HG02852 (cell line): Measurements from ENCODE around the gene DOK6.
"Not testable (repeated sequence)": the region's sequence is repeated elsewhere in the genome, so short reads cannot be mapped to it uniquely, and the experiment has no call there.

Experiments used
- ATAC-seq: cut with Tn5 transposase; IDR thresholded peaks from one replicate; pipeline ENCODE4 v1.9.1; 2021; ENCODE audit warnings: mild to moderate bottlenecking, moderate library complexity; ENCODE audit not compliant: unreplicated experiment

The DOK6 gene

DNA sequence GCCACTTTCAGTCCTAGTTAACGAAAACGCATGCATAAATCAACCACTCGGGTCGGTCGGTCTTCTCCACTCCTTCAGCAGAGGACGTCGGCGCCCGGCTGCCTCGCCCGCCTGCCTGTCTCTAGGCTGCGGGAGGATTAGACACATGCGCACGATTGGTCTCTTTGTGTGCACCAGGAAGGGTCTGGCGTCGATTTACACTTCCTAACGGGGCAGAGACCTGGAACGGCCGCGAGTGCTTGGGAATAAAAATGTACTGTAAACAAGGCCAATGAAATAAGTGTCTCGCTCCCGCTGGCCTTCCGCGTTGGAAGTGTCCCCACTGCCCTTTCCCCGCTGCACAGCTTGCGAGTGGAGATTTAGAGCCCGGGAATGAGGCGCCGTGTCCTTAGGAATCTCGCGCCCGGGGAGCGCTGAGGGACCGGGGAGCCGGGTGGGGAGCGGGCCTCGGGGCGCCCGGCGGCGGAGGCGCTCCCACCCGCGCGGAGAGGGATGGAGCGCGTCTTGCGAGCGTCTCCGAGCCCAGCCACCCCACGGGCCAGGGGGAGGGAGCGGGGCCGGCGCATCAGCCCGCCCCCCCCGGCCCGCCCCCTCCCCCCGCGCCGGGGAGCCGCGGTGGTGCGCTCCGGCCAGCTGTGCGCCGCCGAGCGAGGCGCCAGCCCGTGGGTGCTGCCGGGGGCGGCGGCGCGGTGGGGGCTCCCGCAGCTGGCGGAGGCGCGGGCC is at the start of gene DOK6:
DOK6 (plus strand) TSS at position 636 of the 723 bp plus-strand sequence.
- ATAC-seq, result no peak

DNA sequence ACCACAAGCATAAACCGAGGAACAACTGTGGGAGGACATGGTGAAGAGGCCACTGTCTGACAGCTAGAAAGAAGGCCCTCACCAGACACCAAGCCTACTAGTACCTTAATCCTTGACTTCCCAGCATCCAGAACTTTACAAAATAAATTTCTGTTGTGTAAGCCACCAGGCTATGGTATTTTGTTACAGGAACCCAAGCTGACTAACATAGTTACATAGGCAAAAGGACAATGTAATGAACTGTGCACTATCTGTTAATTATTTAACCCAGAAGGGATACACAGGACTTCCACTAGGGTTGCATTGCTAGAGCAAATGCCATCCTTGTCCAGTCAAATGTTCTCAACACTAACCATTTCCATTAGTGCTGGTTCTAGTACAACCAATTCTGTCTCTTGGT is 47.7 kb upstream of the DOK6 start:
- no peak for ATAC-seq

DNA sequence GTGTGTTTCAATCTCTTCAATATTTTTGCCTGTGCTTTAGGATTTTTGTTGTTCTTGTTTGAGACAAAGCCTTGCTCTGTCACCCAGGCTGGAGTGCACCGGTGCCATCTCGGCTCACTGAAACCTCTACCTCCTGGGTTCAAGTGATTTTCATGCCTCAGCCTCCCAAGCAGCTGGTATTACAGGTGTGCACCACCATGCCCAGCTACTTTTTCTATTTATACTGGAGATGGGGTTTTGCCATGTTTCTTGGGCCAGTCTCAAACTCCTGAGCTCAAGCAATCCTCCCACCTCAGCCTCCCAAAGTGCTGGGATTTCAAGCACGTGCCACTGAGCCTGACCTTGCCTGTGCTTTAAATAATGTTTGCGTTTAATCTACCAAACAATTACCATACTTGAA is 43.1 kb upstream of the DOK6 start:
- ATAC-seq, result no peak

DNA sequence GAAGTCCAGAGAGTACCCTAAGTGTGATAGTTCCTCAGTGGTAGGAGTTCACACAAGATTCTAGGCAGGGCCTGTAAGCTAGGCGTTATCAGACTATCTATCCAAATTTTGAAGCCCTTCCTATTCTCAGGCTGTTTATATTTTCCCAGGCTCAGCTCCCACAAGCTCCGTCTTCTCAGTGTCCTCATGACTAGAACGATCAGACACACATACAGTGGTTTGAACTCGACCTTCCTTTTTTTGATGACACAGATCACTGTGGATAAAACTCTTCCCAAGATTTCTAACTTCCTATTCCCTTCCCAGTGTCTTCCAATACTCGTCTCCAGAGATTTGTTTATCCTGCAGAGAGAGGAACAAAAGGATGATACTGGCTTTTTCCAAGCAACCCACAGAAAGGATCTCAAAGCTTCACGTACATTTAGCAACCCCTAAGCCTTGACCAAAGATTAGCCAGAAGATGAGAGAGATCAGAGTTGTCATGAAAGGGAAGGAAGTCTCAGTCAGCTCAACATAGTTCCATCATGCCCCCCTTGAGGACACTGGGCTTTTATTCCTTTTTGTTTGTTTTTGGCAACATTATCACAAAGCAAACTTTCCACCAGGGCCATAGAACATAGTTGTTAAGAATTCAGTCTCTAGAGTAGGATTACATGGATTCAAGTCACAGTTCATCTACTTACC is 42.3 kb upstream of the DOK6 start:
- no peak for ATAC-seq

DNA sequence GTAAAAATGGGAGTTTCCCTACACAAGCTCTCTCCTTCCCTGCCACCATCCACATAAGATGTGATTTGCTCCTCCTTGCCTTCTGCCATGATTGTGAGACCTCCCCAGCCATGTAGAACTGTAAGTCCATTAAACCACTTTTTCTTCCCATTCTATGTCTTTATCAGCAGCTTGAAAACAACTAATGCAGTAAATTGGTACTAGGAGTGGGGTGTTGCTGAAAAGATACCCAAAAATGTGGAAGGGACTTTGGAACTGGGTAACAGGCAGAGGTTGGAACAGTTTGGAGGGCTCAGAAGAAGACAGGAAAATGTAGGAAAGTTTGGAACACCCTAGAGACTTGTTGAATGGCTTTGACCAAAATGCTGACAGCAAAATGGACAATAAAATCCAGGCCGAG is 40.9 kb upstream of the DOK6 start:
- ATAC-seq, result not testable (repeated sequence)

DNA sequence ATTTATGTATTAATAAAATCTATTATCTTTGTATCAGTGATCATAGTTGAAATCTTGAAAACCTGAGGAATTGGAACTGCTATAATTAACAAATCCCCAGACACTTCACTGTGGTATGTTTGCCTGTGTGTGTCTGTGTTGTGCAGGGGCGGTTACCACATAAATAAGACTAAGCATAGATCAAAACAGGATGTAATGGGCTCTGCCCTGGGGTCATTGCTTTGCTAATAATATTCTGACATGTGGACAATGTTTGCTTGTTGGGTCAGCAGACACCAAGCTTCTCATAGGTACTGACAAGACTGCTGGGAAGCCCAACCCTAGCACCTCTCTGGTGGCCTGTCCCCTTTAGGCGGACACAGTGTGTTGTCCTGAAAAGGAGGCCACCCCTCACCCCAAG is 35.8 kb upstream of the DOK6 start:
- ATAC-seq, result no peak

DNA sequence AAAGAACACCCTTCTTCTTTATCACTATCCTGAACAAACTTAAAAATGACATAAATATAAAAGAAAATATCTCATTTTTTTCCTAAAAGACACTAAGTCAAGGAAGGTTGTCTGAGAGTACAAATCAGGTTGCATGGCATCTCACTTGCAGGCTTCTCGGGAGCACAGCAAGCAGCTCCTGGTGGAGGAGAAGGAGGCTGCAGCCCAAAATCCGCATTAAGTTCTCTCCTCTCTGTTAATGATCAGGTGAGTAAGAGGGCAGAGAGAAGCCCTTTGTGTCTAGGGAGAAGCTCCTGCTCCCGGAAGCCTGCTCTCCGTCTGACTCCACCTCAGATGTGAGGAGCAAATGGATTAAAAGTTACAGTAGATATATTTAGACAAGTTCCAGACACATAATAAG is 35.0 kb upstream of the DOK6 start:
- no peak for ATAC-seq

DNA sequence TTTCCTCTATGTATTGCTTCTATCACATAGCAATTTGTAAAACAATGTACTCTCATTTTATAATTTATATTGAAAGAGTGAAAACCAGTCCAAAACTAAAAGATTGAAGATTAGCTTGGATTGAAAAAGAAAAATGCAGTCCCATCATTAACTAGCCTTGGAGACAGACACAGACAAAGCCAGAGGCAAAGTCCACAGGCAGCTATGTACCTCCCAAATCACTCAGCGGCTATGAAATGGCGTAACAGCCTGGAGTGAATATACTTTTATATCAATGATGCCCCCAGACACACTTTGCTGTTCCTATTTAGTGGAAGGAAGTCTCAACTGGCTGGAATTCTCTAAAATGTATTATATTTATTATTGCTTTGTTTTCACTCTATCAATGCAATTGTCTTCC is 33.6 kb upstream of the DOK6 start:
- ATAC-seq, result no peak

DNA sequence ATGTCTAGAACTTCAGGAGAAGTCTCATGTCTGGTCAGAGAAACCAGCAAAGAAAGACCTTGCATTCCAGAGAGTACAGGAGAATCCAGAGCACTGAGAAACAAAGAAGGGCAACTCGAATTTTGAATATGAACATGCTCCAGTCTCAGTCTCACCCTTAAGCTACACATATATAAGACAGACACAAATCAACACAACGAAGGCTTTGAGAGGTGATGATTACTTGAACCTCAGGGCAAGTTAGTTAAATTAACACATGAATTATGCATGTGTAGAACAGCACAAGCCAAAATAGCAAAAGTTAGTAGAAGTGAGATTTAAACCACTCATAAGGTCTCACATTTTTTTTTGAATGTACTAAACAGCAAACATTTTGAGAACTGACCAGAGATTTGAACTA is 29.0 kb upstream of the DOK6 start:
- ATAC-seq, result no peak

DNA sequence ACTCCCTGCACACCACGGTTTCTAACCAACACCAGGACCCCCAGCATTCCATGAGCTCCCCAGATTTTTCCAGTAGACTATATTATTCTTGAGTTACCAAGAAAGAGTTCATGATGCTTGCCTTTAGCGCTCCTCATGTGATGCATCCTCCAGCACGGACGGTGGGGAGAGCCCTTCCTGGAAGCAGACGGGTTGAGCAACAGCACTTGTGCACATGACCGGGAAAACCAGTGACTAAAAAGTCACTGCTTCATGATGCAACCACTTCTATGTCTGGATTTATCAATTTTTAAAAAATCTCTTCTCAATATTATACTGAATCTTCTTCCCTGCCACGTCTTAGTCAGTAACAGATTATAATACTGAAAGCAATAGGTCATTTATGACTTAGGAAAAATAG is 20.4 kb upstream of the DOK6 start:
- no peak for ATAC-seq

DNA sequence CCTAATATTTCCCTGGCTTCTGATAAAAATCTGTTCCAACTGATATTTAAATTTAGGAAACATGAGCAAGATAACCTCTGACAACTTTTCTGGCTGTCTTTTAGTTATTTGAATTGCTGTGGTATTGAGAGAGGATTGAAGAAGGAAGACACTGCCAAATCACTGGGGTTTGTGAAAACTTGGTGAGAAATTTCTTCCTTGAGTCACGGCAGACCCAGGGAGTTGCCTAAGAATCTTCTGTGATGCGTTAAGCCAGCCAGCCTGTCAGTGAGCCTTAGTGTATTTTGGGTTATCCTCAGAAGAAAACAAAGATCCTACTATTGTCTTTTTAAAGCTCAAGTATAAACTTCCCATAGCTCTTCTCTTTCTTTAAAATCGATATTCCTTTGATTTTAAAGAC is 17.5 kb upstream of the DOK6 start:
- no peak for ATAC-seq

DNA sequence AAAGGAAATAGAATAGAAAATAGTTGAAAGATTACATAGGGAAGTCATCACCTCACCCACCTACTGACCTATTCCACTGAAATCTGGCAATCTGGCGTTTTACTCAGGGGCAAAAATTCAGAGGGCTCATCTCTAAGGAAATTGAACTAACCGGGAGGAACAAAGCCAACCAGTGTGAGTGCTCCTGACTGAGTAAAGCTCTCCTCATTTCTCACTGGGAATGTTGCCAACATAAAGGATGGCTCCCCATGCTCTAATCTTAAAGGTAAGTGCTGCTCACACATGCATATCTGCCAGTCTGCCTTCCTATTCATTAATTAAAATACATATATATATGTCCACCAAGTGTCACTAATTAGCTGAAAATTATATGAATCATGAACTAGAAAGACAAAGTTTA is 13.5 kb upstream of the DOK6 start:
- no peak for ATAC-seq

DNA sequence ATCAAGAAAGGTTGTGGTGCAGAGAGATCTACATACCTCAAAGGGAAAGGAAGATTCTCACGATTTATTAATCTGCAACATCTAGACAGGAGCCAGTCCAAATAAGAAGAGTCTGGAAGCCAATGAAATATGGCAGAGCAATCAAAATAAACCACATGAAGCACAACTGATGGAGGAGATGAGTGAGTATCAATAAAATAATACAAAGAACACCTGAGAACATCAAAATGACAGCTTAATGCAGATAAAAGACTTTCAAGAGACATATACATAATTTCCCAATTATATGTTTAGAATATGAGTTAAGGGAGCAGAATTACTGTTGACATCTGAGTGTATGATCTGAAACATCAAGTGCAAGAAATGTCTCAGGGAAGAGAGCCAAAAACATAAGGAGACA is 12.5 kb upstream of the DOK6 start:
- ATAC-seq, result no peak

DNA sequence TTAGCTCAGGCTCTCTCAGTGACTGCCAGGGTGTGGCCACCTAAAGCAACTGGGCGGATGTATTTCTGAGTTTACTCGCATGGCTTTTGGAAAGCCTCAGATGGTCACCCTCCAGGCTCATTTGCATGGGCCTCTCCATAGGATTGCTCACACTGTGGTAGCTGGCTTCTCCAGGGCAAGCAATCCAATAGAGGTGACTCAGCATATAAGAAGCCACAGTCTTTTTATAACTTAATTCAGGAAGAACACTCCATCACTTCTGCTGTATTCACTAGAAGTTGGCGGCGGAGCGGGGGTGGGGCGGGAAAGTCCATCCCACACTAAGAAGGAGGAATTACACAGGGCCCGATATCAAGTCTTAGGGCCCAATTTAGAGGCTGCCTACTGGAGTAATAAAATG is 3.6 kb upstream of the DOK6 start:
- ATAC-seq, result no peak

DNA sequence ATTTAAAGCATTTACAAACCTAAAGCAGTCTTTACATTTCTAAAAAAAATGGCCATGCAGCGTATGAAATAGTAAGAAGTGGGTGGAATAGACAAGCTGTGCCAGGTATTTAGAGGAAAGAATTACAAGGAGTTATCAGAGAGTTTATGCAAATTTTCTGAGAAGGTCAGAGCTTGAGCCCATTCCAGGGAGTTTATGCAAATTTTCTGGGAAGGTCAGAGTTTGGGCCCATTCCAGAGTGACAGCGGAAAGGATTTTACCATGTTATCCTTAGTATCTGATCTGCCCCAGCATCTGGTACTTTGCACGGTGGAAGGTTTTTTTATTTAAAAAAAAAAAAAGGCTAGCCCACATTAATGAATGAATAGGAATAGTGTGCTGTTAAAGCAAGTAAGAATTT is 1.4 kb upstream of the DOK6 start:
- ATAC-seq, result no peak

DNA sequence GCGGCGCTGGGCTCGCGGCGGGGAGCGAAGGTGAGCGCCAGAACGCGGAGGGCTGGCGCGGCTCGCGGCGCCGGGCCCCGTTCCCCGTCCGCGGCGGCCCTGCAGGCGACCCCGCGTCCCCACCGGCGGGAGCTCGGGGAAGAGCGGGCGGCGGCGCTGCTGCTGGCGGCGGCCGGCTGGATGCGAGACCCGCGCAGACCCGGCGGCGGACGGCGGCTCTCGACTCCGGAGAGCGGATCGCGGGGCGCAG is 213 bp downstream of the DOK6 start:
- no peak for ATAC-seq

DNA sequence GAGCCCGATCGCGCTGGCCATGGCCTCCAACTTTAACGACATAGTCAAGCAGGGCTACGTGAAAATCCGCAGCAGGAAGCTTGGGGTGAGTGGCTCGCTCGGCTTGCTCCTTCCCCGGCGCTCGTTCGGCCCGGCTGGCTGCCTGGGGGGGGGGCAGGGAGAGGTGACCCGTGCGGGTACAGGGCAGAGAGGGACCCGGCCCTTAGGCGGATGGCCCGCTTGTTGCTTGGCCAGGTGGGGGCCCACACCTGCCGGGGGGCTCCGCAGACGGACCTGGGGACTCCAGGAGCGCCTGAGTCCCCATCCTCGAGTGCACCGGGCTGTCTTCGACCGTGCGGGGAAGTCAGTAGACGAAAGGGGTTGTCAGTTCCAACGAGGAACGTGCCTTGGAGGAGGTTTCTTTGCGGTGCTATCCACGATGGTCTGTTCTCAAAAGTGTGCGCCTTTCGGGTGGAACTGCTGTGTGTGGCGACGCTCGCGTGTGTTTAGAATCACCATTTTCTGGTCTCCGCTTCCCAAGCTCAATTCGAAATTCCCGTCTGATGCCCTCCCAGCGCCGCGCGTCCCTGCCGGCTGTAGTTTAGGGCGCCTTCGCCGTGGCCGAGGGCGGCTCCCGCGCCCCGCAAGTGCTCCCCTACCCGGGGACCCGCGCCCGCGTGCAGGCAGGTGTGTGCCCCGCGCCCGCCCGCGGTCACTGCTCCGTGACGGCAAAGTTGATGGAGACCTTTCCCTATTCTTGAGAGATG is 711 bp downstream of the DOK6 start:
- ATAC-seq, result no peak

DNA sequence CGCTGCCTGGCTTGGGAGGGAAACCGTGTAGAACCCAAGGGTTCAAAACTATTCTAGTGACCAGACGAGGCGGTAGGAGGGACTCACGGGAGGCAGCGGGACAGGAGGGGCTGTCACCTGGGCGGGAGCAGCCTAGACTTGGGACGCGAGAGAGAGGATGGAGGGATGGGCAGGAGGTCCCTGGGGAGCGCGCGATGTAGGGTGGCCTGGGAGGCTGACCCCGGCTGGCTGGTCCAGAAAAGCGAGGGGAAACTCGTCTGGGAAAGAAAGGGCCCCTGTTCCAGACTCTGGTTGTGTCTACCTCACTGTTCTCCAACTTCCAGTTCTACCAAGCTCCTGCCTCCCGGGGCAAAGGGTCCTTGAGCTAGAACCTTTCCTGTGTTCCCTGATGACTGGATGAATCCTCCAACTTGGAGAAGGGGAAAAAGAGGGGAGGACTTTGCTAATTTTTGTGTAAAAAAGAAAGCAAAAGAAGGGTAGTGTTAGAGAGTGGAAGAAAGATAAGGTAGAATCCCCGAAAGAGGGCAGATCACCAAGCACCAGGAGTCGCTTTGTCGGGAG is 1.4 kb downstream of the DOK6 start:
- ATAC-seq, result no peak

DNA sequence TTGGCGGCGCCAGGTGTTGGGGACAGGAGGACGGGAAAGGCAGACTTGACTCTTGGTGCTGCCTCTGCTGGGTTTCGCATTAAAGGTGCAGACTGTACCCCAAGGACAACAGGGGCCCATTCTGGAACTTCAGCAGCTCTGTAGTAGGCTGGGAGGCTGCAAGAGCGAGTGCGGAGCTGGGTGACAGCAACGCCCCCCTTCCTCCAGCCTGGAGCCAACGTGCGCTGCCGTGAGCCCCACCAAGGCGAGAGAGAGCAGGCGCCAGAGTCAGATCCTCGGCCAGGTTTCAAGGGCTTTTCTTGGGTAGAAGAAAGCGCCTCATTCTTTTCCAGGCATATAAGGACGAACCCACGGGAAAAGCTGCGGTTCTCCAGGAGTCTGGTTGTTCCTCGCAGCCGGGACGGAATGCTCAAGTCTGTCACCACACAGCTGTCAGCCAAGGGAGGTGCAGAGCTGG is 1.9 kb downstream of the DOK6 start:
- ATAC-seq, result no peak

DNA sequence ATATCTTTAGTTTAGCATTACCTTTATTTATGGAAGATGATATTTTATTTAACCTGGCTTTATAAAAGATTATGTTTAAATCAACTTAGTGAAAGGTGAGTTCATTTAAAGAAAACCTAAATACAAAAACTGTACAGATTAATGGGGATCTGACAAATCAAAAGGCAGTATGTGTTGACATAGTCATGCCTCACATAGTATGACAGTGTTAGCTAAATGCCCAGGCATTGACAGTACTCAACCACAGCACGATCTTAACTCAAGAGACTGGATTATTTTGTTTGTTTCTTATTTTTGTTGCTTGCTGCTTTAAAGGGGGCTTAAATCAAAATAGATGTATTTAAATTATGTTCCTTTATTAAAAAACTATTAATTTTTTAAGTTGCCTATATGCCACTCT is 7.8 kb downstream of the DOK6 start:
- ATAC-seq, result no peak

DNA sequence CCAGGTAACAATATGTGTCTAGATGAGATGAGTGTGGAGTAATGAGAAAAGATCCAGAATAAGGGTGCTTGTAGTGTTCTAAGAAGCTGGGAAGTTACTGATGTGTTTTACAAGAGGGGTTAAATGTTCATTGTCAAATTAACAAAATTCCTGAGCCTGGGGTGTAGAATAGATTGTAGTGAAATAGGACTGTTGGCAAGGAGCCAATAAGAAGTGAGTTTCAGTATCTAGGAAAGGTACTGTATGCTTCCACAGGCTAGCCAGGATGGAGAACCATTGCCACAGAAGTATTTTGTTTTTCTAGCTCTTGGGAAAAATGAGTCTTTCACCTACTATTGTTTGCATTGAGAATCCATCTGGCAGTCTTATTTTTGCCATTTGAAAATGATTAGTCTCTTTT is 10.5 kb downstream of the DOK6 start:
- no peak for ATAC-seq

DNA sequence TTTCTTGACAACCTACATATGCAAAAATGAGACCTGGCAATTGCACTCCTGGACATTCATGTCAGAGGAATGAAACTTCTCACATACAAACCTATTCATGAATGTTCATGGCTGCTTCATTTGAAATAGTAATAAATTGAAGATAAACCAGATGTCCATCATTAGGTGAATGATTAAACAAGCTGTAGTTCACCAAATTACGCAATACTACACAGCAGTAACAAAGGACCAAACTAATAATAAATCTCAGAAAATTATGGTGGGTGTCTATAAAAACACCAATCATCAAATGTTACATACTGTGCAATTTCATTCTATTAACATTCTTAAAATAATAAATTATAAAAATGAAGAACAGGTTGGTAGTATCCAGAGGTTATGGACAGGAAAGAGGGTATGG is 13.5 kb downstream of the DOK6 start:
- no peak for ATAC-seq
